Measurements from ENCODE around the gene IL26.

- TF ChIP-seq CTCF (IDR thresholded peaks at IDR 0.05), result no peak
- no peak for TF ChIP-seq POLR2A (IDR thresholded peaks at IDR 0.05)
Measured at GRCh38 chr12:68207276-68207675, 18.3 kb downstream of the IL26 start.

Data from gastroesophageal sphincter (tissue), 3 donors.